CD4-positive, alpha-beta T cell treated with Interleukin-21 for 1 hour (primary cell): ENCODE results near the gene CCDC7.
"Not testable (repeated sequence)": the region's sequence is repeated elsewhere in the genome, so short reads cannot be mapped to it uniquely, and the experiment has no call there.

Experiments
- DNase-seq: peaks from one replicate; pipeline ENCODE4 v3.0.0-alpha.2; 2020

Gene CCDC7

GRCh38 chr10:32738958-32739357 lies 293.0 kb downstream of the CCDC7 start:
- DNase-seq, result no peak

GRCh38 chr10:32744321-32744720 lies 298.4 kb downstream of the CCDC7 start:
- DNase-seq, result no peak

DNA sequence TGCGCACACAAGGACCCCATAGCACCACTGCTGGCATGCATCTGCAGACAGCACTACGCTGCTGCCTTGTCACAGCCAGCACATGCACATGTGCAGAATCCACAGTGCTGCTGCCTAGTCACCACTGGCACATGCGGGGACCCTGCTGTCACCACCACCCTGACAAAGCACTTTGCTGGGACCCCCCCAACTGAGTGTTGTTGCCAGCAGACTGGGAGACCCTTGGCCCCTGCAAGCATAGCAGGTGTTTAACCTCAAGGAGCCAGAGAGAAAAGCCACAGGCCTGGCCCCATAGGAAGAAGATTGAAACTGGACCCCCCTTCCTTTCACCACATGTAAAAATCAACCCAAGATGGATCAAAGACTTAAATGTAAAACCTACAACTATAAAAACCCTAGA lies 300.9 kb downstream of the CCDC7 start:
- no peak for DNase-seq

DNA sequence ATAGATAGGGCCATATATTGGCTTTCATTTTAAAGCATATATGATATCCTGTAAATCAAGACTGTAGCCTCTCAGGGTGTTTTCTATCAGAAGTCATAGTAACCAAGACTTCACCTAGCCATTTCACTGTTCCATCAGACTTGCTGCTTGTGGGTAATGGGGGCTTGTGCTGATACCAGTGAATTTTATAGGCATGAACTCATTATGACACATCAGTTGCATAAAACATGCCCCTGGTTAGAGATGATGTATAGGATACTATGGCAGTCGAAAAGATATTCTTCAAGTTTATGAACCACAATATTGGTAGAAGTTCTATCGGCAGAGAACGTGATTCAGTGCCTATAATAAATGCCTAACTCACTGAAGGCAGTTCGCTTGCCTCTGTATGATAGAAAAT lies 305.6 kb downstream of the CCDC7 start:
- no peak for DNase-seq

DNA sequence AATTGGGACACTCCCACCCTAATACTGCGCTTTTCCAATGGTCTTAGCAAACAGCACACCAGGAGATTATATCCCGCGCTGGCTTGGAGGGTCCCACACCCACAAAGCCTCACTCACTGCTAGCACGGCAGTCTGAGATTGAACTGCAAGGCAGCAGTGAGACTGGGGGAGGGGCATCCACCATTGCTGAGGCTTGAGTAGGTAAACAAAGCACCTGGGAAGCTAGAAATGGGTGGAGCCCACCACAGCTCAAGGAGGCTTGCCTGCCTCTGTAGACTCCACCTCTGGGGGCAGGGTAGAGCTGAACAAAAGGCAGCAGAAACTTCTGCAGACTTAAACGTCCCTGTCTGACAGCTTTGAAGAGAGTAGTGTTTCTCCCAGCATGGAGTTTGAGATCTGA lies 309.0 kb downstream of the CCDC7 start:
- not testable (repeated sequence) for DNase-seq

DNA sequence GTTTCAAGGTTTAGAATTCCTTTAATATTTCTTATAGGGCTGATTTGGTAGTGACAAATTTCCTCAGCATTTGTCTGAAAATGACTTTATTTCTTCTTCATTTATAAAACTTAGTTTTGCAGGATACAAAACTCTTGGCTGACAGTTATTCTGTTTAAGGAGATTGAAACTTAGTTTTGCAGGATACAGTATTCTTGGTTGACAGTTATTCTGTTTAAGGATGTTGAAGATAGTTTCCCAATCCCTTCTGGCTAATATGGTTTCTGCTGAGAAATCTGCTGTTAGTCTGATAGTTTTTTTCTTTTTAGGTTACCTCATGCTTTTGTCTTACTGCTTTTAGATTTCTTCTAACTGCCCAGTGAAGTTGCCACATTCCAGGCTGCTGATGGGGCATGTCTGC lies 325.3 kb downstream of the CCDC7 start:
- no peak for DNase-seq

DNA sequence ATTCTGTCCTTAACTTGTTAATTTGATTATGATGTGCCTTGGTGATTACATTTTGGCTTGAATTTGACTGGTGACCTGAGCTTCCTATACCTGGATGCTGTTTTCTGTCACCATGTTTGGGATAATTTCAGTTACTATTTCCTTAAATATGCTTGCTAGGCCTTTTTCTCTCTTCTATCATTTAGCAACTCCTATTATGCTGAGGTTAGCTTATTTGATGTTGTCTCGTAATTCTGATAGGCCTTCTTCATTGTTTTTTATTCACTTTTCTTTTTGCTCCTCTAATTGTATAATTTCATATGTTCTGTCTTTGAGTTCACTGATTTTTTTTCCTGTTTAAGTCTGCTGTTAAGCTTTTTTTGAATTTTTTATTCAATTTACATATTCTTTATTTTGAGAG lies 327.2 kb downstream of the CCDC7 start:
- no peak for DNase-seq

- DNase-seq, result no peak
Measured at GRCh38 chr10:32786968-32787367, 341.0 kb downstream of the CCDC7 start.

- no peak for DNase-seq
Measured at GRCh38 chr10:32787690-32788284, 341.8 kb downstream of the CCDC7 start.

DNA sequence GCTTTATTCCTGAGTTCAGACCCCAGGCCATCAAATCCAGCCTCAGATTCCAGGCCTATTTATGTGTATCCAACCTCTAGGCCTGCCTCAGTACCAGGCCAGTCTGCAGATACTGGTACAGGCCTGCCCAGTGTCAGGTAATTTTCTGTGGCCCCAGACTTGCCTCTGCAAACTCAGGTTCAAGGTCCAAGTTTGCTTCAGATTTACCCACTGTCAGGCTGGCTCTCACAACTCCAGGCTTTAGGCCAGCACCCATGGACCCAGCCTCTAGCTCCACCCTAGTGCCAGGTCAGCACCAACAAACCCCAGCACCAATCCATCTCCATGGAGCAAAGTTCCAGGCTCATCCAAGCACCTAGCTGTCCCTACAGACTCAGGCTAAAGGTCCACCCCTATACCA lies 342.4 kb downstream of the CCDC7 start:
- no peak for DNase-seq

DNA sequence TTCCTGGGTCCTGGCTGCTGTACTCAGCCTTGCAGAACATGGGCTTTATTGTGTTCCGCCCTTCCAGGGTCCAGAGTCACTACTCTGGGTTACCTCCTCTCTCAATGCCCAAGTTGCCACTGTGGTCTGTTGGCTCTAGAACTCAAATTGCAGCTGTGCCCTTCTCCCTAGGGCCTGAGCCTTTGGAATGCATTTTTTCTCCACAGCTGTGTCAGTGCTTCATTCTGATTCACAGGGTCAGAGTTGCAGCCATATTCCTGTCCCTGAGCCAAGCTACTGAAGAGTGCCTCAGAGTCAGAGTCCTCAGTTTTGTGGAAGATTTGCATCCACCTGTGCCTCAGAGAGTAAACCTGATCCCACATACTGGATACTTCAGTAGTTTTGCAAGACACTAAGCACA lies 344.5 kb downstream of the CCDC7 start:
- DNase-seq, result no peak

GRCh38 chr10:32793033-32793432 lies 347.1 kb downstream of the CCDC7 start:
- no peak for DNase-seq

GRCh38 chr10:32795598-32796183 lies 349.8 kb downstream of the CCDC7 start:
- DNase-seq, result peak; percentile 61

- not testable (repeated sequence) for DNase-seq
Measured at GRCh38 chr10:32797393-32797792, 351.5 kb downstream of the CCDC7 start.

DNA sequence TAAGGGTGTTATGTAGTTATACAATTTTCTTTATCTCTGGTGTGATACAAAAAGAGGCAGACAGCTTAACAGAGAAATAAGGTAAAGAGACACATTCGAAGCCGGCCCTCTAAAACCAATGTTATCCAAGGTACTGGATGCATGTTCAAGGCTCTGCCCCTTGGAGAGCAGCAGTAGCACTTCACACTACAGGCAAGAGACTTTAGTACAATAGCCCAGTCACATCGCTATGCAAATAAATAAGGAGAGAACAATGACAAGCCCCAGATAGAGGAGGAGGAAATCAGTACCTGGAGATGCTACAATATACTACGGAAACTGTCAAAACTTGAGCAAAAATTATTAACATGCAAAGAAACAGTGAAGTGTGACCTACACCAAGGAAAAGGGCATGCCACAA lies 401.0 kb downstream of the CCDC7 start:
- no peak for DNase-seq

DNA sequence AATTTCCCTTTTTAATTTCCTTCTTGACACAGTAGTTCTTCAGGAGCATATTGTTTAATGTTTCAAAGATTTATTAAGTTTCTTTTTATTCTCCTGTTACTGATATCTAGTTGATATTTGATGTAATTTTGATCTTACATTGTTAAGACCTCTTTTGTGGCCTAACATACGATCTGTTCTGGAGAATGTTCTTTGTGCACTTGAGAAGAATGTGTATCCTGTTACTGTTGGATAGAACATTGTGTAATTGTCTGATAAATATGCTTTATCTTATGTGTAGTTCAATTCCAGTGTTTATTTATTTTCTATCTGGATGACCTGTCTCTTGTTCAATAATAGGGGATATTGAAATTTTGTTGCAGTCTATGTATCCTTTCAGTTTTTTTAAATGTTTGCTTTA lies 405.4 kb downstream of the CCDC7 start:
- DNase-seq, result no peak

DNA sequence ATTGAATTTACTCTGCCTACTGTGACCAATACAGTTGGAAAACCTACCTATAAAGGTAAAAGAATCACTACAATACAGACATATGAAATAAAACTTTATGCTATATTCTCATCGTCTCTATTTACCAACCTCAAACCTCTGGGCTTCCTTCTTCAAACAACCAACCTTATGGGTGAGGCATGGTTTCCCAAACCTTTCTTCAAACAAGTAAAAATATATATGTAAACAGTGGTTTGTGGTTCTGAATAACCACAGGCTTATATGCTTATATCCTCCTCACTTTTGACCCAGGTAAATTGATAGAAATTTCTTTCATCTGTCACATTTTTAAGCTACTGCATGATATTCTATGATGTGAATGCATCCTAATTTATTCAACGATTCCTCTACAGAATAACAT lies 408.5 kb downstream of the CCDC7 start:
- no peak for DNase-seq

DNA sequence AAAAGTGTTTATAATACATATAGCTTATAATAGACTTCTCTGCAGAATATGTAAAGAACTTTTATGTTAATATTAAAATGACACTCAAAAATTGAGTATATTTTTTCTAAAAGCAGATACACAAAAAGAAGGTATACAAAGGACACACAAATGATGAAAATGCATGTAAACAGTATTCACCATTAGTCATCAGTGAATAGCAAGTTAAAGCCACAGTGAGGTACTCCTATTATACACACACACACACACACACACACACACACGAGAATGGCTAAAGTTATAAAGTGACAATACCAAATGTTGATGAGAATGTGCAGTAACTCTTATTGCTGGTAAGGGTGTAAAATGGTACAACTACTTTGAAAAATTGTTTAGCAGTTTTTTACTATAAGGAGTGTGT lies 419.2 kb downstream of the CCDC7 start:
- no peak for DNase-seq

DNA sequence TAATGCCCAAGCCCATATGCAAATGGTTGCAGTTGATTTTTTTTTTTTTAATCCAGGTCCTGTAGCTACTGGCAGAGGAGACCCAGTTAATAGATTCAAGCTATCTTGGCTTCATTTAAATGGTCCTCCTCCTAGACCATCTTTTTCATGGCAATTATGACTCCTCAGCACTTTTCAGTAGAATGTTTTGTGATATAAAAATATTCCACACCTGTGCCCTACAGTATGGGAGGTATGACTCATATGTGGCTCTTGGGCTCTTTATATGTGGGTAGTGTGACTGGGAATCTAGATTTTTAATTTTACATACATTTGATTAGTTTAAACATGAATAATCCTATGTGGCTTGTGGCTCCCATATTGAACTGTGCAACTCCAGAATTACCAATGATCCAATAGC lies 432.0 kb downstream of the CCDC7 start:
- no peak for DNase-seq

GRCh38 chr10:32878646-32879045 lies 432.7 kb downstream of the CCDC7 start:
- DNase-seq, result no peak

- no peak for DNase-seq
Measured at GRCh38 chr10:32882076-32882475, 436.1 kb downstream of the CCDC7 start.

DNA sequence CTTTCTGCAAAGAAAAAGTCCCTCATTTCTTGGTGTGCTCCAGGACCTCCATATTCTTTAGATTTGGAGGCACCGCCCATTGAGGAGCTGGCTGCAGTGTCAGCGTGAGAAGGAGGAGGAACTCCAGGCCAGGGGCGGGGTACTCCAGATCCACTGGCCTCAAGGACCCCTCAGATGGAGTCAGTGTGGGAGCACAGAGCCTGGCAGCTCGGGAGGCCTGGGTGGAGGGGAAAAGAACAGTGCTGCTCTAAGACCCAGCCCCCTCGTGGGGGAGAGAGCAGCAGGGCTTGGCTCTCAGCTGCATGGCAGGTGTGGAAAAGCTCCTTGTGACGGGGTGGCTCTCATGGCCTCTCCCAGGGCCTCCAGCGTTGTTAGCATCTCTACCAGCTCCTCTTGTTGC lies 441.5 kb downstream of the CCDC7 start:
- no peak for DNase-seq

DNA sequence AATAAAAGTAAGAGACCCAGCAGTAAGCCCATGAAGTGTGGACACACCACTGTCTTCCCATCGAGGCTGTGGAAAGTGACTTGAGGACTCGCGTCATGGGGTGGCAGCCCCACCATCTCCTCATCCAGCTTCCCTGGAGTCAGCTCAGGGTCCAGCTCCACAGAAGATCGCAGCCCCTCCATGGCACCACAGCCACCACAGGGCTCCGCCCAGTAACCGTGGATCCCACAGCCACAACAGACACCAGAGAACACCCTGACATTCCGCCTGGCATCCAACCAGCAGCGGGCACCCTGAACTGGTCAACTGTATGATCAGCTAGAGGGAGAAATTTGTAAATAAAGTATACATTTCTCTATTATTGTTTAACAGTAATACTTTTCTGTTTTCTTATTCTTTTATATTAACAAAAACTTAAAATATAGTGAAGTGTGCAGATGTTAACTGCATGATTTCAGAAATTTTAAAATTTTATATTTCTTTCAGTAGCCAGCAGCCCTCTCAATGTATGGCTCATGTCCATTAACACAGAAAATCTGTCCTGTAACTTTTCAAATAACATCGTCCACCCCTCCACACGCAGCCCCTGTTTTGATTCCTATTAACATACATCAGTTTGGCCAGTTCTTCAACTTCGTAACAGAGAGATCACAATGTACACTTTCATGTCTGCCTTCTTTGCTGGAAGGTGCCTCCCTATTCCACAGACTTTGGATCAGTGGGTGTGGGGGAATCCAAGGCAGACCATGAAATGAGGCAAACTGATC lies 442.4 kb downstream of the CCDC7 start:
- no peak for DNase-seq

DNA sequence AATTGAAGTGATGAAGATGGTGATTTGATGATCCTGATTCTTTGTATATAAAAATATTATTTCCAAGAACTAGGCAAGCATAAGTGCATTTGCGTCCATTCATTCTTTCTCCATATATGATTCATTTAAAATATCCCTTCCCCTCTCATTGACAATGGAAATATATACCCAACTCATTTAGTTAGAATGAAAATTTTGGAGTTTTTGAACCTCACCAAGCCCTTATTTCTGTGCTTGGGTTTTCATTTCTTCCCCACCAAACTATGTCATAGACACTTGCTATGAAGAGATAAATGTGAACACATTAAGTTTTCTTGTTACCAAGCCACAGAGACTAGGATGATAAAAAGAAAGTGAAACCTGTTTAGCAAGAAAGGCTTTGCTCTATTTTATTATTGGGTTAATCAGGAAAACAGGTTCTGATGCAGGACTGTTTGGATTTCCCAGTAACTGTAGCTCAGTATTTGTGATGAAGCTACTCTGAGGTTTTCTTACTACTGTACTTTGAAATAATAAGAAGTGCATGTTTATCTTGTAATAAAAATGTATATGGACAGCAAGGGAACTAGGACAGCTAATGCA lies 443.8 kb downstream of the CCDC7 start:
- no peak for DNase-seq
